Measurements from ENCODE around the gene SMS.

Gene SMS

DNA sequence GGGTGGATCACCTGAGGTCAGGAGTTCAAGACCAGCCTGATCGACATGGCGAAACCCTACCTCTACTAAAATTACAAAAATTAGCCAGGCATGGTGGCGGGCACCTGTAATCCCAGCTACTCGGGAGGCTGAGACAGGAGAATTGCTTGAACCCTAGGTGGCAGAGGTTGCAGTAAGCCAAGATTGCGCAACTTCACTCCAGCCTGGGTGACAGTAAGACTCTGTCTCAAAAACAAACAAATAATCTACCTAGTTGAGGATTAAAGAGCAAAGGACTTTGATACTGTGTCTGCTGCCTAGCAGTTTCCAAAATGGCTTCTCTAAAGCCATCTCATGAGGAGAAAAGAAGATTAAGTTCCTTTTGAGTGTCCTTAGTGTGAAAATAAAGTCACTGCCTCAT lies 37.8 kb downstream of the SMS start:
- DNase-seq: no peak
- no peak overlapping the region for H3K4me3 Mint-ChIP-seq
- no peak overlapping the region for H3K27ac Mint-ChIP-seq
- no peaks in the 10 kb centered on the region for H3K27me3 Mint-ChIP-seq
- no peak for ATAC-seq
- H3K36me3 Mint-ChIP-seq (ENCODE audit: low read depth): peaks cover 27% of the 10 kb centered on the region
- no peaks in the 10 kb centered on the region for H3K9me3 Mint-ChIP-seq
- peaks cover 13% of the 10 kb centered on the region for H3K4me1 Mint-ChIP-seq

DNA sequence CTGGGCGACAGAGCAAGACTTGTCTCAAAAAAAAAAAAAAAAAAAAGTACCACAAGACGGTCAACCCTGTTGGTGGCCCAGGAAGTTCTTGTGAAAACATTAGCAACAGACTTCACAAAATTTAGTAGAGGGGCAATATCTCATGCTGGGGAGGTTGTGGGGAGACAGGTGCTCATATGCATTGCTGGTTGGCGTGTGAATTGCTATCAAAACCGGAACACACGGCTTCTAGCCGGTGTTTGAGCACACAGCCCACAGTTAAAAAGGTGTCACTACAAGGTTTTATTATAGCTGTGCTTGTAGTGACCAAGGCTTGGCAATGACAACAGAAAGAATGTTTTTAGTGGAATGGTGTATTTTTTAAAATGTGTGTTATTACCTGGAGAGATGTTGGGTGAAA lies 41.8 kb downstream of the SMS start:
- Mint-ChIP-seq H3K36me3 (ENCODE audit: low read depth) (peaks cover 24% of the 10 kb centered on the region), H3K9me3 (no peaks in the 10 kb centered on the region), H3K4me3 (no peak overlapping the region), H3K27me3 (no peaks in the 10 kb centered on the region), H3K27ac (no peak overlapping the region), H3K4me1 (peaks cover 11% of the 10 kb centered on the region)
- DNase-seq (no peak), ATAC-seq (no peak)

GRCh38 chrX:21985332-21985777 lies 44.8 kb downstream of the SMS start:
- H3K4me3 Mint-ChIP-seq: no peak overlapping the region
- ATAC-seq (peak; percentile 66), DNase-seq (peak; percentile 63)
- H3K27me3 Mint-ChIP-seq: no peaks in the 10 kb centered on the region
- peaks cover 35% of the 10 kb centered on the region for H3K4me1 Mint-ChIP-seq
- peak overlapping the region; percentile 46 for H3K27ac Mint-ChIP-seq
- no peaks in the 10 kb centered on the region for H3K9me3 Mint-ChIP-seq
- H3K36me3 Mint-ChIP-seq (ENCODE audit: low read depth): peaks cover 32% of the 10 kb centered on the region

- Mint-ChIP-seq H3K4me1 (peaks cover 47% of the 10 kb centered on the region), H3K4me3 (no peak overlapping the region), H3K9me3 (no peaks in the 10 kb centered on the region), H3K27ac (no peak overlapping the region), H3K36me3 (ENCODE audit: low read depth) (peaks cover 45% of the 10 kb centered on the region), H3K27me3 (no peaks in the 10 kb centered on the region)
- DNase-seq (no peak), ATAC-seq (no peak)
Measured at GRCh38 chrX:21986596-21986995, 46.1 kb downstream of the SMS start.

GRCh38 chrX:21989384-21989783 lies 48.9 kb downstream of the SMS start:
- Mint-ChIP-seq H3K9me3 (no peaks in the 10 kb centered on the region), H3K4me3 (peak overlapping the region; percentile 45), H3K4me1 (peaks cover 60% of the 10 kb centered on the region), H3K27ac (peak overlapping the region; percentile 91), H3K27me3 (no peaks in the 10 kb centered on the region), H3K36me3 (ENCODE audit: low read depth) (peaks cover 63% of the 10 kb centered on the region)
- peak; percentile 73 for ATAC-seq
- peak; percentile 23 for DNase-seq

GRCh38 chrX:21990832-21991231 lies 50.3 kb downstream of the SMS start:
- Mint-ChIP-seq H3K36me3 (ENCODE audit: low read depth) (peaks cover 67% of the 10 kb centered on the region), H3K4me1 (peaks cover 62% of the 10 kb centered on the region), H3K4me3 (no peak overlapping the region), H3K9me3 (no peaks in the 10 kb centered on the region), H3K27ac (peak overlapping the region; percentile 91), H3K27me3 (no peaks in the 10 kb centered on the region)
- DNase-seq (no peak), ATAC-seq (no peak)

DNA sequence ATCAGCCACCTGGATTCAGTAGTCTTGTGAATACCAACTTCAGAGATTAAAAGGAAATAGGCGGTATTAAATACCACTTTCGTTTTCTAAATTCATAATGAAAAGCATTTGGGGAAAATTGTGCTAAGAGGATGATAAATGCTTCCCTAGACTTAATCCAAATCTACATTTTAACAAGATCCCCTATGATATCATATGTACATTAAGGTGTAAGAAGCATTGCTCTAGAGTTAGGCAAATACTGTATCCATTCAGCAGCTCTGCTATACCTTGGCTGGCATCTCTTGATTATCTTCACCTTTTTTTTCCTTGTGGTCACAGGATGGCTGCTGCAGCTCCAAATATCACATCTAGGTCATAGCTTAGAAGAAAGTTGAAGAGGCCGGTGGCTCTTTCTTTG lies 51.0 kb downstream of the SMS start:
- Mint-ChIP-seq H3K4me1 (peaks cover 69% of the 10 kb centered on the region), H3K9me3 (no peaks in the 10 kb centered on the region), H3K27ac (peak overlapping the region; percentile 91), H3K36me3 (ENCODE audit: low read depth) (peaks cover 74% of the 10 kb centered on the region), H3K27me3 (no peaks in the 10 kb centered on the region), H3K4me3 (no peak overlapping the region)
- ATAC-seq (peak; percentile 50), DNase-seq (no peak)

DNA sequence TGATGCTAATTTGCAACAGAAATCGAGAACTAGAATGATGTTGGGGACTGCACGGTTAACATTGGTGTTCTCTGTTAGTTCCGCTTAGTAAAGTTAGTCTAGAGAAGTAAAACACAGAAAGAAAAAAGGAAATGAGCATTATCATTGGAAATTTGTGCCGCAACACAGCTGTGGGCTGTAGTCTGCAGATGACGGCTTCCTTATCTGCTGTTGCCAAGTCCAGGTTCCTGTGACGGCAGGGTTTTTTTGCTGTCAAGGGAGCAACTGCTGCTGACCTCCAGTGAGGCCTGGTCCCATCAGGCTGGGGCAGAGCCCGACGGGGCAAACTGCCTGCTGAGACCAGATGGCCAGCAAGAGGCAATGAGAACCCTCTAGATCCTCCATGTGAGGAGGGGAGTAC lies 52.8 kb downstream of the SMS start:
- ATAC-seq (no peak), DNase-seq (no peak)
- no peak overlapping the region for H3K4me3 Mint-ChIP-seq
- H3K27ac Mint-ChIP-seq: no peak overlapping the region
- H3K36me3 Mint-ChIP-seq (ENCODE audit: low read depth): peaks cover 68% of the 10 kb centered on the region
- H3K27me3 Mint-ChIP-seq: no peaks in the 10 kb centered on the region
- H3K9me3 Mint-ChIP-seq: no peaks in the 10 kb centered on the region
- peaks cover 73% of the 10 kb centered on the region for H3K4me1 Mint-ChIP-seq

GRCh38 chrX:21996872-21997455 lies 56.5 kb downstream of the SMS start:
- no peak for DNase-seq

DNA sequence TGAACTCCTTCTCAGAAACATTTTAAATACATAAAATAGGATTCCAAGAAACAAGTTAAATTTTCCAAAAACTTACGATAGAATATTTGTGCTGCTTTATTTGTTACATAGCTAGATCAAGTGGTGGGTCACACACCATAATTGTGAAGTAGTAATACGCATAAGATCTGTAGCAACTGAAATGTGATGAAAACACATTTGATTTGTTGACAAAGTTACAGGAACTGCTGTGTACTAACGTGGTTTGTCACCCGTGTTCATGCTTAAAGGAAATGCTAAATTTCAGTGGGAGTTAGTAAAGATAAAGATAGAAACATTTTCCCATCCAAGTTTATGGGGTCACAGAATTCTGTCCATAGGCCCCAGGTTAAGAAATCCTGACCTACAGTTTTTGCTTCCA lies 57.5 kb downstream of the SMS start:
- no peak overlapping the region for H3K4me3 Mint-ChIP-seq
- no peak overlapping the region for H3K27ac Mint-ChIP-seq
- H3K4me1 Mint-ChIP-seq: peaks cover 30% of the 10 kb centered on the region
- ATAC-seq (no peak), DNase-seq (no peak)
- H3K9me3 Mint-ChIP-seq: no peaks in the 10 kb centered on the region
- H3K36me3 Mint-ChIP-seq (ENCODE audit: low read depth): peaks cover 42% of the 10 kb centered on the region
- no peaks in the 10 kb centered on the region for H3K27me3 Mint-ChIP-seq

More at GRCh38 chrX:21996872-21997455, 56.5 kb downstream of the SMS start:
- ATAC-seq: no peak
- Mint-ChIP-seq H3K4me1 (peaks cover 37% of the 10 kb centered on the region), H3K9me3 (no peaks in the 10 kb centered on the region), H3K27me3 (no peaks in the 10 kb centered on the region), H3K27ac (peak overlapping the region; percentile 54), H3K4me3 (no peak overlapping the region), H3K36me3 (ENCODE audit: low read depth) (peaks cover 42% of the 10 kb centered on the region)

GRCh38 chrX:22004866-22005265 lies 64.4 kb downstream of the SMS start:
- Mint-ChIP-seq H3K4me1 (peaks cover 29% of the 10 kb centered on the region), H3K27me3 (no peaks in the 10 kb centered on the region), H3K9me3 (no peaks in the 10 kb centered on the region), H3K27ac (no peak overlapping the region), H3K4me3 (no peak overlapping the region), H3K36me3 (ENCODE audit: low read depth) (peaks cover 28% of the 10 kb centered on the region)
- no peak for DNase-seq
- ATAC-seq: no peak

GRCh38 chrX:22012051-22012450 lies 71.5 kb downstream of the SMS start:
- Mint-ChIP-seq H3K4me3 (no peak overlapping the region), H3K4me1 (peaks cover 12% of the 10 kb centered on the region), H3K36me3 (ENCODE audit: low read depth) (peaks cover 5% of the 10 kb centered on the region), H3K27ac (no peak overlapping the region), H3K27me3 (no peaks in the 10 kb centered on the region), H3K9me3 (no peaks in the 10 kb centered on the region)
- no peak for ATAC-seq
- DNase-seq: no peak

- Mint-ChIP-seq H3K9me3 (no peaks in the 10 kb centered on the region), H3K4me1 (peaks cover 9% of the 10 kb centered on the region), H3K36me3 (ENCODE audit: low read depth) (peaks cover 5% of the 10 kb centered on the region), H3K4me3 (no peak overlapping the region), H3K27ac (no peak overlapping the region), H3K27me3 (no peaks in the 10 kb centered on the region)
- ATAC-seq (no peak), DNase-seq (no peak)
Measured at GRCh38 chrX:22012931-22013330, 72.4 kb downstream of the SMS start.

GRCh38 chrX:22015139-22015750 lies 74.7 kb downstream of the SMS start:
- DNase-seq (no peak), ATAC-seq (no peak)
- Mint-ChIP-seq H3K4me1 (peaks cover under 1% of the 10 kb centered on the region), H3K27ac (no peak overlapping the region), H3K36me3 (ENCODE audit: low read depth) (peaks cover 1% of the 10 kb centered on the region), H3K27me3 (no peaks in the 10 kb centered on the region), H3K4me3 (no peak overlapping the region), H3K9me3 (no peaks in the 10 kb centered on the region)

DNA sequence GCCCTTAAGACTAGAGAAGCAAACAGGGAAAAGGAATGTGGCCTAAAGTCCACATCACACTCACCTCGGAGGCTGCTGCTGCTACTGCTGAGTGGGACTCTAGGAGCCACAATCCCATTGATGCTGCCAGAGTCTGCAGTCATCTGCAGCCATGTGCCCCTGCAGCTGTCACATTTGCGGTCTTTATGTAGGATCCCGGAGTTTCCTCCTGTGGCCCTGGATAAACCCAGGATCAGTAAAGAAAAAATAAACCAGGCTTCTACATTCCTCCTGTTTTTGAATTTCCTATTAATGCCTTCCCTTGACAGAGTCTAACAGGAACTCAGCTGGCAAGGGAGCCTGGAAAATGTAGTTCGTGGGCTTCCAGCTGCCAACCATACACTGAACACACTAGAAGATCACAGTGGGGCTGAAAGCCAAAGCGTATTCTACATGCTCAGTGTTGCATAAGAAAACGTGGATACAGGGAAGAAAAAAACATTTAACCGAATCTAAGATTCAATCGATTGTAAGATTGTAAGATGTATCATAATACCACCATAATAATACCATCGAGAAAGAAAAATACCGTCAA lies 81.3 kb downstream of the SMS start:
- Mint-ChIP-seq H3K27ac (no peak overlapping the region), H3K27me3 (no peaks in the 10 kb centered on the region), H3K9me3 (no peaks in the 10 kb centered on the region), H3K4me3 (no peak overlapping the region), H3K4me1 (peaks cover 12% of the 10 kb centered on the region), H3K36me3 (ENCODE audit: low read depth) (no peaks in the 10 kb centered on the region)
- no peak for DNase-seq
- no peak for ATAC-seq
